Peyer's patch (tissue), 4 donors: ENCODE results near the gene LGALS7. TPM values are rescaled to one million over a fixed set of nuclear protein-coding genes. Genes with fewer than 3 reads are reported as not detected.

Source experiments
- DNase-seq, 3 donors: peaks; one replicate each; pipeline ENCODE4 v3.0.0-alpha.2; 2017 to 2019
- H3K27ac ChIP-seq, 4 donors: fragments of 200-600 bp; sonication (generic); one replicate each; pipeline ENCODE4 v1.5.1; 2016 to 2019
- H3K27me3 ChIP-seq, 2 donors: fragments of 200-600 bp; sonication (generic); one replicate each; pipeline ENCODE4 v1.5.1; 2019
- H3K36me3 ChIP-seq, 3 donors: fragments of 200-600 bp; sonication (generic); one replicate each; pipeline ENCODE4 v1.5.1; 2016 to 2019
- H3K4me1 ChIP-seq, 4 donors: fragments of 200-600 bp; sonication (generic); one replicate each; pipeline ENCODE4 v1.5.1; 2016 to 2019
- H3K4me3 ChIP-seq, 4 donors: fragments of 200-600 bp; sonication (generic); 1 replicate in 3 of 4; 2 replicates in 1 of 4; pipeline ENCODE4 v1.5.1; 2016 to 2019; ENCODE audit warnings: mild to moderate bottlenecking in 1 of 4
- H3K9me3 ChIP-seq, 4 donors: fragments of 200-600 bp; sonication (generic); one replicate each; pipeline ENCODE4 v1.5.1; 2016 to 2019; ENCODE audit warnings: mild to moderate bottlenecking in 1 of 4
- CTCF ChIP-seq, 6 experiments: fragments of 450-650 bp in 4 of 6; fragments of 200-600 bp in 2 of 6; sonication (generic) in 1 of 6; IDR thresholded peaks; one replicate each; pipeline ENCODE4 v1.5.1; 2017 to 2019; ENCODE audit warnings: antibody characterized with exemption in 6 of 6, mild to moderate bottlenecking in 3 of 6, moderate library complexity in 1 of 6
- POLR2A ChIP-seq, 2 donors: fragments of 450-650 bp; IDR thresholded peaks; one replicate each; pipeline ENCODE4 v1.5.1; 2017; ENCODE audit warnings: antibody characterized with exemption in 2 of 2, mild to moderate bottlenecking in 2 of 2, moderate library complexity in 2 of 2
- total RNA-seq, 4 donors: library from RNA; depleted of rRNA; stranded (reverse); fragments of >200 nt; gene quantifications; one replicate each; pipeline ENCODE4 v1.1.0, GENCODE V29; 2016

LGALS7 gene
- total RNA-seq, 4 donors from 2014 or later, result not detected

DNA sequence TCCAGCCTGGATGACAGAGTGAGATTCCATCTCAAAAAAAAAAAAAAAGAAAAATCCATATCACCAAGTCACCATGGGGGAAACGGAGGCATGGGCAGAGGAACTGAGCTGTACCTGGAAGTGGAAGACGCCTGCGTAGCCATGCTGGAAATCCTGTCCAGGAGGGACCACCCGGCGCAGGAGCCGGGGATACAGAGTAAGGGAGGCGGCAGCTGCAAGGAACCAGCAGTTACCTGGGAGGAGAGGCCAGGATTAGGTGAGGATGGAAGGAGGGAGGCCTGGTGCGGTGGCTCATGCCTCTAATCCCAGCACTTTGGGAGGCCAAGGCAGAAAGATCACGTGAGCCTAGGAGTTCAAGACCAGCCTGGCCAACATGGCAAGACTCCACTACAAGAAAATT is 31.0 kb downstream of the LGALS7 start:
- Histone ChIP-seq H3K9me3 (no peaks in the 10 kb centered on the region), H3K36me3 (no peaks in the 10 kb centered on the region), H3K4me3 (no peak overlapping the region), H3K27ac (no peak overlapping the region), H3K4me1 (peaks cover 0 to 1% (median 0%) of the 10 kb centered on the region in 4 donors), H3K27me3 (no peaks in the 10 kb centered on the region)
- TF ChIP-seq CTCF (IDR thresholded peaks at IDR 0.05) (no peak), POLR2A (IDR thresholded peaks at IDR 0.05) (no peak)
- no peak for DNase-seq

DNA sequence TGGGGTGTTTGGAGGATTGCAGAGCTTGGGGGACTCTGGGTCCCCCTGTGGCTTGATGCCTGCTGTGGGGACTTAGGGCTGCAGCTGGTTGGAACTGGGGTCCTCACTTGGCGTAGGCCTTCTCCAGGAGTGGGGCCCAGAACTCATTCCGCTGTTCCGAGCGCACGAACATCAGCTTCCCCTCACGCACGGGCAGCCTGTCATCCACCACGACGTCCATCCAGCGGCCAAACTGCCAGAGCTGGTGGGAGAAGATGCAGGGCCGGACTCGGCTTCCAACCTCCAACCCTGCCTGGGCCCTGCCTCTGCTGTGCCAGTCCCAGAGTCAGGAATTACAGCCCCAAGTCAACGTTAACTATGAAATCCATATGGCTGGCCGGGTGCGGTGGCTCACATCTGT is 31.6 kb downstream of the LGALS7 start:
- TF ChIP-seq POLR2A (IDR thresholded peaks at IDR 0.05), result no peak
- TF ChIP-seq CTCF (IDR thresholded peaks at IDR 0.05), result no peak
- Histone ChIP-seq H3K27me3 (no peaks in the 10 kb centered on the region), H3K4me1 (peaks cover 0 to 7% (median 3%) of the 10 kb centered on the region in 4 donors), H3K4me3 (no peak overlapping the region), H3K27ac (no peak overlapping the region), H3K36me3 (no peaks in the 10 kb centered on the region), H3K9me3 (no peaks in the 10 kb centered on the region)
- no peak for DNase-seq

- no peak for DNase-seq
- no peak overlapping the region for H3K27ac ChIP-seq
- TF ChIP-seq CTCF (IDR thresholded peaks at IDR 0.05) (no peak), POLR2A (IDR thresholded peaks at IDR 0.05) (no peak)
- H3K36me3 ChIP-seq, result no peaks in the 10 kb centered on the region
- H3K9me3 ChIP-seq, result no peaks in the 10 kb centered on the region
- H3K27me3 ChIP-seq, result no peaks in the 10 kb centered on the region
- peaks cover 0 to 15% (median 9%) of the 10 kb centered on the region in 4 donors for H3K4me1 ChIP-seq
- H3K4me3 ChIP-seq, result no peak overlapping the region
Measured at GRCh38 chr19:38740932-38741331, 32.4 kb downstream of the LGALS7 start.

GRCh38 chr19:38740257-38740592 is 33.1 kb downstream of the LGALS7 start:
- Histone ChIP-seq H3K4me3 (no peak overlapping the region), H3K4me1 (peaks cover 0 to 16% (median 9%) of the 10 kb centered on the region in 4 donors), H3K9me3 (no peaks in the 10 kb centered on the region), H3K36me3 (no peaks in the 10 kb centered on the region), H3K27ac (no peak overlapping the region), H3K27me3 (no peaks in the 10 kb centered on the region)
- TF ChIP-seq POLR2A (IDR thresholded peaks at IDR 0.05) (no peak), CTCF (IDR thresholded peaks at IDR 0.05) (no peak)
- no peak for DNase-seq

DNA sequence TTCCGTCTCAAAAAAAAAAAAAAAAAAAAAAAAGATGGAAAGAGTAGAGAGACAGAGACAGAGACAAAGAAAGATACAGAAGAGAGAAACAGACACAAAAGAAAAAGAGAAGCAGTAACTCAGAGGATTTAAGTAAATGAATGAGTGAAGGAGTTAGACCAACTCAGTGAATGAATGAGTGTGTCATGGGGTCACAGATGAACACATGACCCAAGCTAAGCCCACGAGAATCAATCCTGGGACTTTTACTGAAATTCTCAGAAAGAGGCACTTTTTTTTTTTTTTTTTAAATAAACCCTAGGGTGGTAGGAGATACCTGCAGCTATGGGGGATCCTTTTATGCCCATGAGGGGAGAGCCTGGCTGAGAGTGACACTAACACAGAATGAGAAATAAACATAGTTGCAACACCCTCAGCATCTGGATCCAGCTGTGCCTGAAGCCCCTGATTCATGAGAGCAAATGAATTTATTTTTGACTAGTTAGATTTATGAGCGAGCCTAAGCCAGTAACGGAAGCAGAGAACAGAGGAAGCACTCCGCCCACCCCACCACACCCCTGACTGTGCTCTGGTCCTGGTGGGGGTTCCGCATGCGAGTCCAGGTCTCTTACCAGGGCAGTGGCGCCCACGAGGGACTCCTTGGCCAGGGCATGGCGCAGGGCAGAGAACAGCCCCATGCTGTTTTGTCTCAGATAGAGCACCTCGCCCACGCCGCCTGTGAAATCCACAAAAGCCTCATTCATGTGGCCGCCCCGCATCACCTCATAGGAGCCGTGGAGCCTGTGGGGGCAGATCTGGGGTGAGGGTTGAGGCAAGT is 33.7 kb downstream of the LGALS7 start:
- no peak overlapping the region for H3K4me3 ChIP-seq
- no peaks in the 10 kb centered on the region for H3K36me3 ChIP-seq
- TF ChIP-seq CTCF (IDR thresholded peaks at IDR 0.05), result no peak
- no peak for TF ChIP-seq POLR2A (IDR thresholded peaks at IDR 0.05)
- no peaks in the 10 kb centered on the region for H3K27me3 ChIP-seq
- no peak for DNase-seq
- H3K4me1 ChIP-seq, result peaks cover 0 to 21% (median 12%) of the 10 kb centered on the region in 4 donors
- H3K9me3 ChIP-seq, result no peaks in the 10 kb centered on the region
- H3K27ac ChIP-seq, result no peak overlapping the region
